Esophagus squamous epithelium (tissue), 5 donors: Measurements from ENCODE around the gene ALS2. TPM values are rescaled to one million over a fixed set of nuclear protein-coding genes. Genes with fewer than 3 reads are reported as not detected.

Source experiments
- DNase-seq: peaks from one replicate; lab custom pipeline; 2025; lab: John Stamatoyannopoulos, UW
- H3K27ac ChIP-seq, 4 donors: fragments of 200-600 bp; sonication (generic); one replicate each; pipeline ENCODE4 v1.5.1; 2016 to 2019; ENCODE audit warnings: mild to moderate bottlenecking in 1 of 4
- H3K27me3 ChIP-seq, 4 donors: fragments of 200-600 bp; sonication (generic); 1 replicate in 3 of 4; 2 replicates in 1 of 4; pipeline versions ENCODE4 v1.5.1 to v1.6.0; 2017 to 2021; ENCODE audit warnings: antibody characterized with exemption in 1 of 4
- H3K36me3 ChIP-seq, 3 donors: fragments of 200-600 bp; sonication (generic); one replicate each; pipeline ENCODE4 v1.5.1; 2016 to 2019
- H3K4me1 ChIP-seq, 3 donors: fragments of 200-600 bp; sonication (generic); one replicate each; pipeline ENCODE4 v1.5.1; 2017 to 2019
- H3K4me3 ChIP-seq, 4 donors: fragments of 200-600 bp; sonication (generic); 1 replicate in 3 of 4; 2 replicates in 1 of 4; pipeline ENCODE4 v1.5.1; 2016 to 2019; ENCODE audit warnings: mild to moderate bottlenecking in 2 of 4, moderate library complexity in 1 of 4
- H3K9me3 ChIP-seq, 3 donors: fragments of 200-600 bp; sonication (generic); one replicate each; pipeline ENCODE4 v1.5.1; 2016 to 2019
- POLR2A ChIP-seq, 4 donors: fragments of 450-650 bp; IDR thresholded peaks; one replicate each; pipeline ENCODE4 v1.6.1; 2017; ENCODE audit warnings: antibody characterized with exemption in 4 of 4, mild to moderate bottlenecking in 4 of 4, moderate library complexity in 3 of 4
- WGBS, 2 donors: methylation state at CpG; one replicate each; pipeline ENCODE4 v1.1.5; 2018; 5-methylcytosine and 5-hydroxymethylcytosine counted together
- intact Hi-C: fragments of 100-400 bp; cut with DNase I; formaldehyde crosslinking; loops from one replicate; pipeline ENCODE4 v1.15.0; 2022
- total RNA-seq, 4 donors: library from RNA; depleted of rRNA; stranded (reverse); fragments of >200 nt; gene quantifications; one replicate each; pipeline ENCODE4 v1.1.0, GENCODE V29; 2016
- TF ChIP-seq, protein P1 (sequence below), 6 experiments: fragments of 450-650 bp in 4 of 6; fragments of 200-600 bp in 2 of 6; sonication (generic) in 2 of 6; IDR thresholded peaks; one replicate each; pipeline ENCODE4 v1.5.1; 2016 to 2019; ENCODE audit warnings: antibody characterized with exemption in 6 of 6, mild to moderate bottlenecking in 4 of 6, moderate library complexity in 4 of 6
- donor health status: DM: yes; HTN: yes; CAD: no.

ALS2 gene
- total RNA-seq, 4 donors from 2014 or later: 7.0 to 15.1 (median 8.5) TPM

DNA sequence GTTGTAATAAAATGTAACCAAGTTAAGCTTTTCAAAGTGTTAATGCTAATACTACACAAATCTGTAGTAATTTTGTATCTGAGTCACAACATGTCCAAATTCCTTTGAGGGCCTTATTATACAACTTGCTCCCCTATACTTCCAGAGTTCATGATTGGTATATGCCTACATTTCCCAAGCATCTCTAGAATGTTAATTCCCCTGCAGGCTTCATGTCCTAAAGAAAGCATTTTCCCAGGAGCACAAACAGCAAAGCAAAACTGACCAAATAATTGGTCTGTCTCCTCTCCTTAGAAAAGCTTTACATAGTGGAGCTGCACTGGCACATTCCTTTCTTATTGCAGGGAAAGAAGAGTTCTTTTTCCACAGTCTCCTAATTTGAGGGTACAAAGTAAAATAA is 3.7 kb downstream of the ALS2 start:
- no peaks in the 10 kb centered on the region for H3K27me3 ChIP-seq
- DNase-seq: no peak
- H3K36me3 ChIP-seq: no peaks in the 10 kb centered on the region
- intact Hi-C loops: no loop called here
- H3K4me3 ChIP-seq: no peak overlapping the region
- H3K27ac ChIP-seq: no peak overlapping the region
- TF ChIP-seq, protein P1, sequence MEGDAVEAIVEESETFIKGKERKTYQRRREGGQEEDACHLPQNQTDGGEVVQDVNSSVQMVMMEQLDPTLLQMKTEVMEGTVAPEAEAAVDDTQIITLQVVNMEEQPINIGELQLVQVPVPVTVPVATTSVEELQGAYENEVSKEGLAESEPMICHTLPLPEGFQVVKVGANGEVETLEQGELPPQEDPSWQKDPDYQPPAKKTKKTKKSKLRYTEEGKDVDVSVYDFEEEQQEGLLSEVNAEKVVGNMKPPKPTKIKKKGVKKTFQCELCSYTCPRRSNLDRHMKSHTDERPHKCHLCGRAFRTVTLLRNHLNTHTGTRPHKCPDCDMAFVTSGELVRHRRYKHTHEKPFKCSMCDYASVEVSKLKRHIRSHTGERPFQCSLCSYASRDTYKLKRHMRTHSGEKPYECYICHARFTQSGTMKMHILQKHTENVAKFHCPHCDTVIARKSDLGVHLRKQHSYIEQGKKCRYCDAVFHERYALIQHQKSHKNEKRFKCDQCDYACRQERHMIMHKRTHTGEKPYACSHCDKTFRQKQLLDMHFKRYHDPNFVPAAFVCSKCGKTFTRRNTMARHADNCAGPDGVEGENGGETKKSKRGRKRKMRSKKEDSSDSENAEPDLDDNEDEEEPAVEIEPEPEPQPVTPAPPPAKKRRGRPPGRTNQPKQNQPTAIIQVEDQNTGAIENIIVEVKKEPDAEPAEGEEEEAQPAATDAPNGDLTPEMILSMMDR (IDR thresholded peaks at IDR 0.05): no peak
- TF ChIP-seq POLR2A (IDR thresholded peaks at IDR 0.05): no peak
- no peaks in the 10 kb centered on the region for H3K9me3 ChIP-seq
- peaks cover 5 to 21% (median 6%) of the 10 kb centered on the region in 3 donors for H3K4me1 ChIP-seq

DNA sequence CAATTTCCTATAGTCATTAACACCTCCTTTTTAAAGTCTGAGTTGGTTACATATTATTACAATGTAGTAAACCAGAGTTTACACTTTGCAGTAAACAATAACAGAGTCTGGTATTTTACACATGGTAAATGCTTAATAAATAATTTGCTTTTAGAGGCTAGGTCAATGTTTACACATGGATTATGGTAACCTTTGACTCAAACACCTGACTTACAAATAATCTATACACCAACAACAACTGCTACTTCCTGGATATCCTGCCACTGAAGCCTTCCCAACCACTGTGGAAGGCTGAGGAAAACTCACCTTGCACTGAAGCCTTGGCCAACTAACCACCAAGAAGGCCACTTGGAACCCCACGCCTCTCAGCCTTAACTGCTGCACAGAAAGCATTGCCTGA is 5.4 kb downstream of the ALS2 start:
- TF ChIP-seq POLR2A (IDR thresholded peaks at IDR 0.05): no peak
- TF ChIP-seq, protein P1 (IDR thresholded peaks at IDR 0.05): no peak

DNA sequence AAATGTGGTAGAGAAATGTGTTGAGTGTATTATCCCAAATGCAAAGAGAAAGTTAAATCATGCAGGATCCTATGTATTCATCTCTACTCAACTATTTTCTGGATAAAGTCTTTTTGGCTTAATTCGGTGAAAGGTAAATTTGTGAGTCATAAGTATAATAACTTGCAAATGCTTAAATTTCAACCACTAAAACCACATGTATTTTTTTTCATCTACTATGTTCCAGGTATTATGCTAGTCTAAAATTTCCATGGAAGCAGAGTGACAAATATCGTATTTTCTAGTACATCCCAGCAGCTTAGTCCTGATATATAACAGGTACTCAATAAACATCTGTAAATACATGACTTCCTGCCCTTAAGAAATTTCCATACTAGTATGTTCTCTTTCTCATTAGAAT is 6.2 kb downstream of the ALS2 start:
- intact Hi-C loops: no loop called here
- TF ChIP-seq, protein P1 (IDR thresholded peaks at IDR 0.05): no peak
- no peak for TF ChIP-seq POLR2A (IDR thresholded peaks at IDR 0.05)
- DNase-seq: no peak
- Histone ChIP-seq H3K27me3 (no peaks in the 10 kb centered on the region), H3K36me3 (no peaks in the 10 kb centered on the region), H3K27ac (no peak overlapping the region), H3K9me3 (no peaks in the 10 kb centered on the region), H3K4me1 (peaks cover 0 to 7% (median under 1%) of the 10 kb centered on the region in 3 donors), H3K4me3 (no peak overlapping the region)
- WGBS, 2 donors: 70 to 75% methylated on average over 2 of the region's 2 CpGs

More for the DNA sequence above, 5.4 kb downstream of the ALS2 start:
- Histone ChIP-seq H3K9me3 (no peaks in the 10 kb centered on the region), H3K4me1 (peaks cover 0 to 15% (median 6%) of the 10 kb centered on the region in 3 donors), H3K4me3 (no peak overlapping the region), H3K36me3 (no peaks in the 10 kb centered on the region), H3K27ac (no peak overlapping the region), H3K27me3 (no peaks in the 10 kb centered on the region)
- 100% methylated on average over 1 of the region's 1 CpG; no CpG with 5 or more reads in 1 of the 2 donors for WGBS, 2 donors
- intact Hi-C loops: no loop called here
- no peak for DNase-seq

DNA sequence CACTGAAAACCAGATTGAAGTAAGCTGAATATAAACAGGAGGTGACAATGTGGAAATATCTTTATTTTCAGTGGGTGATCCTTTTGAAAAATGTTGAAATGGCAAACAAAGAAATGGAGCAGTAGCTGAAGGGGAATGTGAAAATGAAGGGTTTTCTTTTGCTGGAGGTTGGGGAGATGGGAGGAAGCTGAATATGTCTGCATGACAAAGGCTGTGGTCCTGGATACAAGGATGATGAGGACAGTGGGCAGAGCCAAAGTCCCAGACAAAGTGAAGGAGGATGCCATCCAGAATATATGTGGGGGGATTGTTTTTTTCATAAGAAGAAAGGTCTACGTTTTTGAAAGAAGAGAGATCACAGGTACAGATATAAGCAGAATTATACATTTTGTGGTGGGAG is 6.7 kb downstream of the ALS2 start:
- H3K9me3 ChIP-seq: no peaks in the 10 kb centered on the region
- no peaks in the 10 kb centered on the region for H3K36me3 ChIP-seq
- intact Hi-C loops: no loop called here
- peaks cover 0 to 1% (median 0%) of the 10 kb centered on the region in 3 donors for H3K4me1 ChIP-seq
- no peaks in the 10 kb centered on the region for H3K27me3 ChIP-seq
- DNase-seq: no peak
- WGBS, 2 donors: 70 to 77% methylated on average over 1 of the region's 1 CpG
- no peak for TF ChIP-seq POLR2A (IDR thresholded peaks at IDR 0.05)
- TF ChIP-seq, protein P1 (IDR thresholded peaks at IDR 0.05): no peak
- no peak overlapping the region for H3K4me3 ChIP-seq
- no peak overlapping the region for H3K27ac ChIP-seq

DNA sequence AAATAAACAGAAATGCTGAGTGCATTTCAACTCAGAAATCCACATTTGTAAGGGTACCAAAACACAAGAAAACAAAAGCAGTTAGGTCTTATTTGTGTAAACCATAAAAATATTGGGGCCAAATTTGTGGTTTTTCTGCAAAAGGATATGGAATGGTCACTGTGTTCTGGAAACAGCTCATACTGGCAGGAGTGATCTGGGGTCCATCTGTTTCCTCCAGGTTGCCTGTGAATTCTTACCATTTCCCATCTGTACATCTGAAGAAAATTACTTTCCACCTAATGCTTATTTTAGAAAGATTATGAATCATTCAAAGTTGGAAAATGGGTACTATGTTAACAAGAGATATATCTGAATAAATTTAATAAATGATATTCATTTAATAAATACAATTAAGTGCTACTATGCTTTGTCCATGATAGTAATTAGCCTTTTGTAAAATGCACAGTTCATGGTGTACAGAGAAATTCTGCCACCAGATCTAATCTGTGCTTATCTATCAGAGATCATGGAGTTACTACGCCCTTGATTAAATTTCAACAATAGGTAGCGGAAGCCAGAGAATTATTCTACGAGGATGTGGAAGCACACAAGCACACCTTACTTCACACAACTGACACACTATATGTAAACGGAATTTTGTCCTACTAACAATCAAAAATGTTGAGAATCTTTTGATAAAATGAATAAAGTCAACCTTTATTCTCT is 10.9 kb downstream of the ALS2 start:
- WGBS, 2 donors: 81 to 87% methylated on average over 4 of the region's 4 CpGs

More for the DNA sequence above, 10.9 kb downstream of the ALS2 start:
- TF ChIP-seq, protein P1 (IDR thresholded peaks at IDR 0.05): no peak
- TF ChIP-seq POLR2A (IDR thresholded peaks at IDR 0.05): no peak
- Histone ChIP-seq H3K36me3 (peaks cover 0 to 23% (median 0%) of the 10 kb centered on the region in 3 donors), H3K4me3 (no peak overlapping the region), H3K27ac (no peak overlapping the region), H3K4me1 (no peaks in the 10 kb centered on the region), H3K9me3 (no peaks in the 10 kb centered on the region), H3K27me3 (no peaks in the 10 kb centered on the region)
- intact Hi-C loops: no loop called here
- DNase-seq: no peak
